ENCODE data around the gene ROBO1. TPM values are rescaled to one million over a fixed set of nuclear protein-coding genes. Genes with fewer than 3 reads are reported as not detected.

Gene ROBO1
- total RNA-seq, 1 donor from 2014 or later = 71.7 TPM

DNA sequence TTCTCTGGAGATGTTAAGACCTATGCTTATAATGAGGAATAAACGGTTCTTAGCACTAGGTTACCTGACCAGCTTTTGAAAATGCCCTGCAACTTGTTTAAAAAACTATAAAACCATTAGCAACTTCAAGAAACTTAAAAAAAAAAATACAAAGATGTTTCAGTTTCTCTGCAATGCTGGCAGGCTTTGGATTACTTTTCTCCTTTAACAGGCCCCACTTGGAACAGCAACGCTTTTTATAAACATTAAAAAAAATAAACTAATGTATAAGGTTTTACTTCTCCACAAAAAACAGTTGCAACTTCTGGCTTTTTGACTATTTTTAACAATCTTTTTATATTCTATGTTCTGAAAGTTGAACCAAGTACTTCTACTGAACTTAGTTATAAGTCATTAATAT lies 1006.7 kb downstream of the ROBO1 start:
- Histone ChIP-seq H2AFZ (ENCODE audit: low read depth, low read length) (no peak overlapping the region), H3K36me3 (ENCODE audit: insufficient read depth, low read length) (no peaks in the 10 kb centered on the region), H3K79me2 (ENCODE audit: insufficient read depth, low read length) (no peaks in the 10 kb centered on the region), H3K27ac (ENCODE audit: low read depth, low read length) (no peak overlapping the region), H3K9me3 (ENCODE audit: insufficient read depth, low read depth, low read length) (no peaks in the 10 kb centered on the region), H3K27me3 (ENCODE audit: insufficient read depth, low read length) (no peaks in the 10 kb centered on the region), H3K4me3 (ENCODE audit: insufficient read depth, low read depth, low read length) (no peak overlapping the region), H4K20me1 (ENCODE audit: insufficient read depth, low read length) (no peaks in the 10 kb centered on the region), H3K9ac (ENCODE audit: low read length) (no peak overlapping the region), H3K4me2 (ENCODE audit: low read length) (no peak overlapping the region), H3K4me1 (ENCODE audit: insufficient read depth, low read length) (no peaks in the 10 kb centered on the region)
- FAIRE-seq (no peak), DNase-seq (ENCODE audit: low read depth) (no peak)
- Mint-ChIP-seq H3K36me3 (ENCODE audit: low read depth, unreplicated experiment) (no peaks in the 10 kb centered on the region), H3K4me1 (ENCODE audit: low read depth, unreplicated experiment) (no peaks in the 10 kb centered on the region), H3K4me3 (ENCODE audit: unreplicated experiment) (no peak overlapping the region), H3K9me3 (ENCODE audit: unreplicated experiment) (no peaks in the 10 kb centered on the region), H3K27me3 (ENCODE audit: low read depth, unreplicated experiment) (no peaks in the 10 kb centered on the region), H3K27ac (ENCODE audit: unreplicated experiment) (no peak overlapping the region)
- TF ChIP-seq EZH2 (IDR thresholded peaks at IDR 0.05; ENCODE audit: insufficient read depth, low read length) = no peak

DNA sequence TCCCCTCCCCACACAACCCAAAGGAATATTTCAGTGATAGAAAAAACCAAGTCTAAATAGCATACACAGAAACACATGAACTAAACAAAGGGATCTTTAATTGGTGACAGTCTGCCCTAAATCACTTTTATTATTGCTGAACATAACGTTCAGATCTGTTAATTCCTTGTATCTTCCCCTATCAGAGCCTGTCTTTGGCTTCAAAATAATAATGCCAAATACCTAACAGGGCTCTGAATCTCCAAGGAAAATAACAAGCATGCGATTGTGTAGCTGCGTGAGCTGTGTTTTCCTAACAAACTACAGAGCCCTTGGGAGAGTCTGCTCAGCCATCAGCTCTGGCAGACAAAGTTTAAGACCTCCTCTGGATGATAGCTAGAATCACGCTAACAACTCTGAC lies 1010.1 kb downstream of the ROBO1 start:
- TF ChIP-seq, protein P1, sequence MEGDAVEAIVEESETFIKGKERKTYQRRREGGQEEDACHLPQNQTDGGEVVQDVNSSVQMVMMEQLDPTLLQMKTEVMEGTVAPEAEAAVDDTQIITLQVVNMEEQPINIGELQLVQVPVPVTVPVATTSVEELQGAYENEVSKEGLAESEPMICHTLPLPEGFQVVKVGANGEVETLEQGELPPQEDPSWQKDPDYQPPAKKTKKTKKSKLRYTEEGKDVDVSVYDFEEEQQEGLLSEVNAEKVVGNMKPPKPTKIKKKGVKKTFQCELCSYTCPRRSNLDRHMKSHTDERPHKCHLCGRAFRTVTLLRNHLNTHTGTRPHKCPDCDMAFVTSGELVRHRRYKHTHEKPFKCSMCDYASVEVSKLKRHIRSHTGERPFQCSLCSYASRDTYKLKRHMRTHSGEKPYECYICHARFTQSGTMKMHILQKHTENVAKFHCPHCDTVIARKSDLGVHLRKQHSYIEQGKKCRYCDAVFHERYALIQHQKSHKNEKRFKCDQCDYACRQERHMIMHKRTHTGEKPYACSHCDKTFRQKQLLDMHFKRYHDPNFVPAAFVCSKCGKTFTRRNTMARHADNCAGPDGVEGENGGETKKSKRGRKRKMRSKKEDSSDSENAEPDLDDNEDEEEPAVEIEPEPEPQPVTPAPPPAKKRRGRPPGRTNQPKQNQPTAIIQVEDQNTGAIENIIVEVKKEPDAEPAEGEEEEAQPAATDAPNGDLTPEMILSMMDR (IDR thresholded peaks at IDR 0.05; ENCODE audit: insufficient read depth, low read depth, low read length) = no peak
- TF ChIP-seq EZH2 (IDR thresholded peaks at IDR 0.05; ENCODE audit: insufficient read depth, low read length) = no peak
- H3K27me3 Mint-ChIP-seq (ENCODE audit: low read depth, unreplicated experiment) = no peaks in the 10 kb centered on the region
- FAIRE-seq (no peak), DNase-seq (ENCODE audit: low read depth) (no peak)
- H3K27me3 ChIP-seq (ENCODE audit: insufficient read depth, low read length) = no peaks in the 10 kb centered on the region
- H3K36me3 ChIP-seq (ENCODE audit: insufficient read depth, low read length) = no peaks in the 10 kb centered on the region
- H3K9ac ChIP-seq (ENCODE audit: low read length) = no peak overlapping the region
- no peaks in the 10 kb centered on the region for H4K20me1 ChIP-seq (ENCODE audit: insufficient read depth, low read length)
- H3K4me3 ChIP-seq (ENCODE audit: insufficient read depth, low read depth, low read length) = no peak overlapping the region
- H3K4me2 ChIP-seq (ENCODE audit: low read length) = no peak overlapping the region
- H3K79me2 ChIP-seq (ENCODE audit: insufficient read depth, low read length) = no peaks in the 10 kb centered on the region
- no peaks in the 10 kb centered on the region for H3K9me3 Mint-ChIP-seq (ENCODE audit: unreplicated experiment)
- no peak overlapping the region for H3K4me3 Mint-ChIP-seq (ENCODE audit: unreplicated experiment)
- no peak overlapping the region for H3K27ac Mint-ChIP-seq (ENCODE audit: unreplicated experiment)
- peaks cover 10% of the 10 kb centered on the region for H3K4me1 Mint-ChIP-seq (ENCODE audit: low read depth, unreplicated experiment)
- H3K4me1 ChIP-seq (ENCODE audit: insufficient read depth, low read length) = peaks cover 4% of the 10 kb centered on the region
- H3K36me3 Mint-ChIP-seq (ENCODE audit: low read depth, unreplicated experiment) = no peaks in the 10 kb centered on the region
- no peak overlapping the region for H2AFZ ChIP-seq (ENCODE audit: low read depth, low read length)
- no peaks in the 10 kb centered on the region for H3K9me3 ChIP-seq (ENCODE audit: insufficient read depth, low read depth, low read length)
- no peak overlapping the region for H3K27ac ChIP-seq (ENCODE audit: low read depth, low read length)

DNA sequence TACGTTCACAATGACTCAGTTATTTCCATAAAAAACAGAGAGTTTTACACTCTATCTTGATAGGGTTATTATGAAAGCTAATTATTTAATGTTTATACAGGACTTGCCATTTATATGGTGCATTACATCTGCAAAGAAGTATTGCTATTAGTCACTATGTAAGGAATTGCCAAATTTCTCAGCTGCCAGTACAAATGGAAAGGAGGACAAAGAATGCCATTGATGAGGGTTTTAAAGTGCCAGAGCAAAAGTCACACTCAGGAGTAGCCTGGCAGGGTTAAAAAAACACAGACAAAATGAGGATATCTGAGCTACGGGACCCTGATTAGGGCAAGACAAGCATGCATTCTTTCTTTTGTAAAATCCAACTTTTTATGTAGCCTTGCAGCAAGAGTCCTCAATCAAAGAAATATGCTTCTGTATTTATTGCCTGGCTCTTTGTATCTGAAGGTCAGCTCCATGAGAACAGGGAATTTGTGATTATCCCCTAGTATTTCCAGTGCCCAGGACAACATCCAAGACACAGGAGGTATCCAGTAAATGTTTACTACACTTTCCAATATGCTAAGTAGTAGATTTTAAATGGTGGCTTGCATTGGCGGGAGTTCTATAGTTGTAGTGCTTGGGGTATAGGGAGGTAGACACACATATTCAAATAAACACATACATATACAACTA lies 1013.6 kb downstream of the ROBO1 start:
- Mint-ChIP-seq H3K4me1 (ENCODE audit: low read depth, unreplicated experiment) (peaks cover 10% of the 10 kb centered on the region), H3K4me3 (ENCODE audit: unreplicated experiment) (no peak overlapping the region), H3K36me3 (ENCODE audit: low read depth, unreplicated experiment) (no peaks in the 10 kb centered on the region), H3K9me3 (ENCODE audit: unreplicated experiment) (no peaks in the 10 kb centered on the region), H3K27me3 (ENCODE audit: low read depth, unreplicated experiment) (no peaks in the 10 kb centered on the region), H3K27ac (ENCODE audit: unreplicated experiment) (no peak overlapping the region)
- Histone ChIP-seq H4K20me1 (ENCODE audit: insufficient read depth, low read length) (no peaks in the 10 kb centered on the region), H3K4me3 (ENCODE audit: insufficient read depth, low read depth, low read length) (no peak overlapping the region), H2AFZ (ENCODE audit: low read depth, low read length) (no peak overlapping the region), H3K36me3 (ENCODE audit: insufficient read depth, low read length) (no peaks in the 10 kb centered on the region), H3K9me3 (ENCODE audit: insufficient read depth, low read depth, low read length) (no peaks in the 10 kb centered on the region), H3K4me2 (ENCODE audit: low read length) (peak overlapping the region; percentile 52), H3K4me1 (ENCODE audit: insufficient read depth, low read length) (peaks cover 4% of the 10 kb centered on the region), H3K27ac (ENCODE audit: low read depth, low read length) (peak overlapping the region; percentile 6), H3K27me3 (ENCODE audit: insufficient read depth, low read length) (no peaks in the 10 kb centered on the region), H3K9ac (ENCODE audit: low read length) (no peak overlapping the region), H3K79me2 (ENCODE audit: insufficient read depth, low read length) (no peaks in the 10 kb centered on the region)
- DNase-seq (ENCODE audit: low read depth) (peak; percentile 85), FAIRE-seq (peak; percentile 86)
- no peak for TF ChIP-seq EZH2 (IDR thresholded peaks at IDR 0.05; ENCODE audit: insufficient read depth, low read length)
- TF ChIP-seq, protein P1 (IDR thresholded peaks at IDR 0.05; ENCODE audit: insufficient read depth, low read depth, low read length) = no peak
